Neural cell (in vitro differentiated cells): Measurements from ENCODE around the gene OR4K5. TPM values are rescaled to one million over a fixed set of nuclear protein-coding genes. Genes with fewer than 3 reads are reported as not detected.

ENCODE experiments used
- polyA plus RNA-seq: library from polyadenylated mRNA; depleted of rRNA; stranded (reverse); fragments of >200 nt; gene quantifications from 2 replicates; pipeline ENCODE4 v1.2.3, GENCODE V29; 2014

OR4K5 gene
- polyA plus RNA-seq, 1 donor from 2014 or later = not detected

Other genes starting within 250 kb of the OR4K5 start
- not detected in 2 replicates for gene OR11H2, start 206.7 kb upstream of the OR4K5 start, polyA plus RNA-seq
- gene OR4Q3, start 177.0 kb upstream of the OR4K5 start, polyA plus RNA-seq = not detected in 2 replicates
- not detected in 2 replicates for gene OR4M1, start 147.1 kb upstream of the OR4K5 start, polyA plus RNA-seq
- not detected in 2 replicates for gene OR4N2, start 116.8 kb upstream of the OR4K5 start, polyA plus RNA-seq
- gene OR4K2, start 45.5 kb upstream of the OR4K5 start, polyA plus RNA-seq = not detected in 2 replicates
- 2.4 TPM in 1 of 2 replicates, not detected in the other for gene OR4K1, start 10.3 kb downstream of the OR4K5 start, polyA plus RNA-seq
- not detected in 2 replicates for gene OR4K15, start 55.0 kb downstream of the OR4K5 start, polyA plus RNA-seq
- gene OR4Q2, start 81.6 kb downstream of the OR4K5 start, polyA plus RNA-seq = not detected in 2 replicates
- not detected in 2 replicates for gene OR4K14, start 98.7 kb downstream of the OR4K5 start, polyA plus RNA-seq
- not detected in 2 replicates for gene OR4K13, start 115.4 kb downstream of the OR4K5 start, polyA plus RNA-seq
- gene OR4L1, start 139.4 kb downstream of the OR4K5 start, polyA plus RNA-seq = not detected in 2 replicates
- gene OR4K17, start 190.1 kb downstream of the OR4K5 start, polyA plus RNA-seq = not detected in 2 replicates
- not detected in 2 replicates for gene OR4N5, start 218.2 kb downstream of the OR4K5 start, polyA plus RNA-seq